ENCODE results near the gene SLAMF1.
"Not testable (repeated sequence)": the region's sequence is repeated elsewhere in the genome, so short reads cannot be mapped to it uniquely, and the experiment has no call there.

Gene SLAMF1

GRCh38 chr1:160577671-160578070, 69.2 kb downstream of the SLAMF1 start:
- H3K27me3 Mint-ChIP-seq (ENCODE audit: low read depth), result no peaks in the 10 kb centered on the region
- H3K36me3 Mint-ChIP-seq (ENCODE audit: low read depth), result peaks cover 33% of the 10 kb centered on the region
- peak overlapping the region; percentile 90 for H3K4me3 Mint-ChIP-seq
- peak overlapping the region; percentile 95 for H3K27ac Mint-ChIP-seq
- H3K9me3 Mint-ChIP-seq, result no peaks in the 10 kb centered on the region
- peaks cover 68% of the 10 kb centered on the region for H3K4me1 Mint-ChIP-seq (ENCODE audit: low read depth)
- DNase-seq (ENCODE audit: low spot score), result no peak

DNA sequence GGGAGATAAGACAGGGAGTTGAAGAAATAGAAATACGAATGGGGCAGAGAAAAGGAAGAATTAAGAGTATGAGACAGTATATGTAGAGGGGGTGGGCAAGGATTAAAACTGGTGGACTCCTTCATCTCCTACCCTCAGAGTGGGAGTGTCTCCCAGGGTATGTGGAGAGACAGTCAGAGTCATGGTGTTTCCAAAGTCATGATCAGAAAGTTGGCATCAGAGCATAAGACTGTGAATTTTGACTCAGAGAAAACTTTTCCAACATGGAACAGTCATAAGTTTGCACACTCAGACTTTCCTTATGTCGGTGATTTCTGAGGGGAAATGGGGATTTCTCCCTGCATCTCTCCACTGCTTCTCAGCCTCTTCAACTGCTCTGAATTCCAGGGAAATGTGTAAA, 70.0 kb downstream of the SLAMF1 start:
- Mint-ChIP-seq H3K27me3 (ENCODE audit: low read depth) (no peaks in the 10 kb centered on the region), H3K4me1 (ENCODE audit: low read depth) (peaks cover 74% of the 10 kb centered on the region), H3K4me3 (peak overlapping the region; percentile 90), H3K36me3 (ENCODE audit: low read depth) (peaks cover 41% of the 10 kb centered on the region), H3K27ac (peak overlapping the region; percentile 95), H3K9me3 (no peaks in the 10 kb centered on the region)
- DNase-seq (ENCODE audit: low spot score), result no peak

- Mint-ChIP-seq H3K36me3 (ENCODE audit: low read depth) (peaks cover 46% of the 10 kb centered on the region), H3K9me3 (no peaks in the 10 kb centered on the region), H3K27ac (peak overlapping the region; percentile 93), H3K4me3 (peak overlapping the region; percentile 90), H3K4me1 (ENCODE audit: low read depth) (peaks cover 76% of the 10 kb centered on the region), H3K27me3 (ENCODE audit: low read depth) (no peaks in the 10 kb centered on the region)
- DNase-seq (ENCODE audit: low spot score), result peak; percentile 63
Measured at GRCh38 chr1:160576390-160576789, 70.5 kb downstream of the SLAMF1 start.

DNA sequence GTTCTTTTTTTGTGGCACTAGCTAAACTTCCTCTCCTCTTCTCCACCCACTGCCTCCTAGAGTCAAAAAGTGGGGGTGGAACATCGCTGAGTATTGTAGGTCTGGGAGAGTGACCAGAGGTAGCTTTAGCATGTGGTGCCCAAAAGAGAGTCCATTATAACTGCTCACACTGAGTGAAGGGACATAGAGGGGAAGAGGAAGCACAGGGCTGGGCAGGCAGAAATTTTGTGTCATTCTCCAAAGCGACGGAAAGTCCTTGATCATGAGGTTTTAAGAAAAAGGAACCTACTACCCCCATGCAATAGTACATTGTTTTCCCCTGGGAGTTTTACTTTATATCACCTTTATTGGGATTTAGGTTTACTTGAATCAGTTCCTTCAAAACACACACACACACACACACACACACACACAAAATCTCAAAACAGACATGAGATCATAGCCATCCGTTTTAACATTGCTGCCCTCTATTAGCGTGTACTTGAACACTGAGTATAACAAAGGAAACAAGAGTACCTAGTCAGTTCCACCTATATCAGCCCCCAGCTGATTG, 71.7 kb downstream of the SLAMF1 start:
- H3K4me3 Mint-ChIP-seq, result peak overlapping the region; percentile 90
- no peaks in the 10 kb centered on the region for H3K27me3 Mint-ChIP-seq (ENCODE audit: low read depth)
- peaks cover 53% of the 10 kb centered on the region for H3K36me3 Mint-ChIP-seq (ENCODE audit: low read depth)
- DNase-seq (ENCODE audit: low spot score), result no peak
- H3K9me3 Mint-ChIP-seq, result peaks cover 3% of the 10 kb centered on the region
- peak overlapping the region; percentile 93 for H3K27ac Mint-ChIP-seq
- peaks cover 76% of the 10 kb centered on the region for H3K4me1 Mint-ChIP-seq (ENCODE audit: low read depth)

GRCh38 chr1:160570840-160571239, 76.0 kb downstream of the SLAMF1 start:
- Mint-ChIP-seq H3K4me3 (no peak overlapping the region), H3K36me3 (ENCODE audit: low read depth) (peaks cover 61% of the 10 kb centered on the region), H3K9me3 (peaks cover 6% of the 10 kb centered on the region), H3K27ac (peak overlapping the region; percentile 51), H3K4me1 (ENCODE audit: low read depth) (peaks cover 82% of the 10 kb centered on the region), H3K27me3 (ENCODE audit: low read depth) (no peaks in the 10 kb centered on the region)
- no peak for DNase-seq (ENCODE audit: low spot score)

DNA sequence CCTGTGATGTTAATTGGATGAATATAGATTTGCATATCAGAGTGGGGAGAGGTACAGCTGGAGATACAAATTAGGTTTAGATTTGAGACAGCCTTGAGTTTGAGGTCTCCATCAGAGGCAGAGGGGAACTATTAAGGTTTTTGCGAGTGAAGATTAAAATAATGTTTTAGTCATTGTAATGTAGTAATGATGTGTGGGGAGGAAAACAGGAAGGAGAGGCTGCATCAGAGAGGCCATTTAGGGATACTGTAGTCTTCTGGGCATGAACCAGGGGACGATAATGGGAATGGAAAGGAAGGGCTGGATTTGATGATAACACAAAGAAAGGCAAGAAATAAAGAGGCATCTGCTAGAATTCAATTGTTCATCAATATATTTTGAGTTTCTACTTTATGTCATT, 77.0 kb downstream of the SLAMF1 start:
- Mint-ChIP-seq H3K4me3 (peak overlapping the region; percentile 9), H3K27ac (peak overlapping the region; percentile 97), H3K4me1 (ENCODE audit: low read depth) (peaks cover 81% of the 10 kb centered on the region), H3K27me3 (ENCODE audit: low read depth) (no peaks in the 10 kb centered on the region), H3K36me3 (ENCODE audit: low read depth) (peaks cover 62% of the 10 kb centered on the region), H3K9me3 (peaks cover 6% of the 10 kb centered on the region)
- no peak for DNase-seq (ENCODE audit: low spot score)

GRCh38 chr1:160567858-160568682, 78.8 kb downstream of the SLAMF1 start:
- peaks cover 69% of the 10 kb centered on the region for H3K36me3 Mint-ChIP-seq (ENCODE audit: low read depth)
- H3K9me3 Mint-ChIP-seq, result peaks cover 11% of the 10 kb centered on the region
- peaks cover 74% of the 10 kb centered on the region for H3K4me1 Mint-ChIP-seq (ENCODE audit: low read depth)
- H3K27ac Mint-ChIP-seq, result peak overlapping the region; percentile 97
- peak; percentile 81 for DNase-seq (ENCODE audit: low spot score)
- peak overlapping the region; percentile 68 for H3K4me3 Mint-ChIP-seq
- no peaks in the 10 kb centered on the region for H3K27me3 Mint-ChIP-seq (ENCODE audit: low read depth)

DNA sequence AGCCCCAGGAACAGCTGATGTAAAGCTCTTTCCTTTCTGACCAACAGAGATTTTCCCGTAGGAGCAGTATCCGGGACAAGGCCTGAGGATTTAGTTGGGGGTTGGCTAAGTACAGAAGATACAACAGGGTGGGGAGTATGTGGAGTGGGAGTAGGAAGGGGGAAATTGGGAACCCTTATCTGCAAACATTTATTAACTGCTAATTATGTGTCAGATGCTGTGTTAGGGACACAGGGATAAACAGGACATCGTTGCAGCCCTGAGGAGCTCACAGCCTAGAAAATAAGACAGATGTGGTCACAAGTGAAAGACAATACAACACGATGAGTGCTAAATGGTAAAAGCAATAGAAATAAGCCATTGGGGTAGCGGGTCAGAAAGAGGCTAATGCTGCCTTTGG, 79.5 kb downstream of the SLAMF1 start:
- Mint-ChIP-seq H3K9me3 (peaks cover 17% of the 10 kb centered on the region), H3K4me3 (peak overlapping the region; percentile 68)

DNA sequence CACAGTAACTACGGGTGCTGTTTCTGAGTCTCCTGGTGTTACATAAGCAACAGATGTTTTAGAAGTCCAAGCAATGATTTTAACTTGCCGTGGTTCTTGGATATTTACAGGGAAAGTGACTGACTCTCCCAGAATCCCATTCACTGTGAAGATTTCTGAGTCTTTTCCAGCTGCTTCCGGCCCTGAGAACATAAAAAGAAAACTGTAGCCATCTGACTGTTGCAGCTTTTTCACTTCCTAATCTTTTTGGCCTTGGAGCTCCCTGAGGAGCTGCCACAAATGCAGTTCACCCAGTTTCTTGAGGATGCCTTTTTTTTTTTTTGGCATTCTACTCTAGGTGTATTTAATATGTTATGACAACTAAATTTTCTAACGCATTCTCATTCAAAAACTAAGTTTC, 81.3 kb downstream of the SLAMF1 start:
- Mint-ChIP-seq H3K27ac (peak overlapping the region; percentile 70), H3K9me3 (peaks cover 17% of the 10 kb centered on the region), H3K36me3 (ENCODE audit: low read depth) (peaks cover 69% of the 10 kb centered on the region), H3K4me3 (peak overlapping the region; percentile 25), H3K4me1 (ENCODE audit: low read depth) (peaks cover 69% of the 10 kb centered on the region), H3K27me3 (ENCODE audit: low read depth) (no peaks in the 10 kb centered on the region)
- DNase-seq (ENCODE audit: low spot score), result no peak

More for the DNA sequence above, 79.5 kb downstream of the SLAMF1 start:
- peaks cover 69% of the 10 kb centered on the region for H3K4me1 Mint-ChIP-seq (ENCODE audit: low read depth)
- H3K36me3 Mint-ChIP-seq (ENCODE audit: low read depth), result peaks cover 69% of the 10 kb centered on the region
- H3K27me3 Mint-ChIP-seq (ENCODE audit: low read depth), result no peaks in the 10 kb centered on the region
- H3K27ac Mint-ChIP-seq, result peak overlapping the region; percentile 97
- no peak for DNase-seq (ENCODE audit: low spot score)

- H3K4me1 Mint-ChIP-seq (ENCODE audit: low read depth), result peaks cover 77% of the 10 kb centered on the region
- not testable (repeated sequence) for H3K4me3 Mint-ChIP-seq; DNase-seq (ENCODE audit: low spot score); H3K27ac Mint-ChIP-seq; H3K27me3 Mint-ChIP-seq (ENCODE audit: low read depth)
- H3K9me3 Mint-ChIP-seq, result peaks cover 14% of the 10 kb centered on the region
- peaks cover 74% of the 10 kb centered on the region for H3K36me3 Mint-ChIP-seq (ENCODE audit: low read depth)
Measured at GRCh38 chr1:160563230-160563629, 83.6 kb downstream of the SLAMF1 start.

GRCh38 chr1:160562745-160563144, 84.1 kb downstream of the SLAMF1 start:
- Mint-ChIP-seq H3K9me3 (peaks cover 14% of the 10 kb centered on the region), H3K36me3 (ENCODE audit: low read depth) (peaks cover 74% of the 10 kb centered on the region), H3K4me1 (ENCODE audit: low read depth) (peaks cover 76% of the 10 kb centered on the region)
- not testable (repeated sequence) for H3K27me3 Mint-ChIP-seq (ENCODE audit: low read depth); DNase-seq (ENCODE audit: low spot score); H3K4me3 Mint-ChIP-seq; H3K27ac Mint-ChIP-seq

DNA sequence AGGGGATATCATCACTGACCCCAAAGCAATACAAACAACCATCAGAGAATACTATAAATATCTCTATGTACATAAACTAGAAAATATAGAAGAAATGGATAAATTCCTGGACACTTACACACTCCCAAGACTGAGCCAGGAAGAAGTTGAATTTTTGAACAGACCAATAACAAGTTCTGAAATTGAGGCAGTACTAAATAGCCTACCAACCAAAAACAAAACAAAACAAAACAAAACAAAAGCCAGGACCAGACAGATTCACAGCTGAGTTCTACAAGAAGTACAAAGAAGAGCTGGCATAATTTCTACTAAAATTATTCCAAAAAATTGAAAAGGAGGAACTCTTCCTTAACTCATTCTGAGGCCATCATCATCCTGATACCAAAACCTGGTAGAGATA, 86.0 kb downstream of the SLAMF1 start:
- peaks cover 14% of the 10 kb centered on the region for H3K9me3 Mint-ChIP-seq
- peak overlapping the region; percentile 76 for H3K4me3 Mint-ChIP-seq
- no peak for DNase-seq (ENCODE audit: low spot score)
- peaks cover 61% of the 10 kb centered on the region for H3K4me1 Mint-ChIP-seq (ENCODE audit: low read depth)
- peaks cover 69% of the 10 kb centered on the region for H3K36me3 Mint-ChIP-seq (ENCODE audit: low read depth)
- H3K27ac Mint-ChIP-seq, result peak overlapping the region; percentile 89
- no peaks in the 10 kb centered on the region for H3K27me3 Mint-ChIP-seq (ENCODE audit: low read depth)

DNA sequence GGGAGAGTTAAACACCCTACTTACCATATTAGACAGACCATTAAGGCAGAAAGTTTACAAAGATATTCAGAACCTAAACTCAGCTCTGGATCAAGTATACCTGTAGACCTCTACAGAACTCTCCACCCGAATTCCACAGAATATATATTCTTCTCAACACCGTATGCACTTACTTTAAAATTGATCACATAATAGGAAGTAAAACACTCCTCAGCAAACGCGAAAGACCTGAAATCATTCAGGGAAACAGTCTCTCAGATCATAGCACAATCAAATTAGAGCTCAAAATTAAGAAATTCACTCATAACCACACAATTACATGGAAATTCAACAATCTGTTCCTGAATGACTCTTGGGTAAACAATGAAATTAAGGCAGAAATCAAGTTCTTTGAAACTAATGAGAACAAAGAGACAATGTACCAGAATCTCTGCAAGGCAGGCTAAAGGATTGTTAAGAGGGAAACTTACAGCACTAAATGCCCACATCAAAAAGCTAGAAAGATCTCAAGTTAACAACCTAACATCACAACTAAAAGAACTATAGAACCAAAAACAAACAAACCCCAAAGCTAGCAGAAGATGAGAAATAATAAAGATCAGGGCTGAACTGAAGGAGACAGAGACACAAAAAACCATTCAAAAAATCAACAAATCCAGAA, 86.7 kb downstream of the SLAMF1 start:
- Mint-ChIP-seq H3K36me3 (ENCODE audit: low read depth) (peaks cover 68% of the 10 kb centered on the region), H3K9me3 (peaks cover 14% of the 10 kb centered on the region), H3K27ac (peak overlapping the region; percentile 89)

DNA sequence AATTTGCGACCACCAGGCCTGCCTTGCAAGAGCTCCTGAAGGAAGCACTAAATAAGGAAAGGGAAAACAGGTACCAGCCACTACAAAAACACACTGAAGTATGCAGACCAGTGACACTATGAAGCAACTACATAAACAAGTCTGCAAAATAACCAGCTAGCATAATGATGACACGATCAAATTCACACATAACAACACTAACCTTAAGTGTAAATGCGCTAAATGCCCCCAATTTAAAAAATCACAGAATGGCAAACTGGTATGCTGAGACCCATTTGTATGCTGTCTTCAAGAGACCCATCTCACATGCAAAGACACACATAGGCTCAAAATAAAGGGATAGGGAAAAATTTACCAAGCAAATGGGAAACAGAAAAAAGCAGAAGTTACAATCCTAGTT, 87.4 kb downstream of the SLAMF1 start:
- peaks cover 61% of the 10 kb centered on the region for H3K36me3 Mint-ChIP-seq (ENCODE audit: low read depth)
- peak overlapping the region; percentile 89 for H3K27ac Mint-ChIP-seq
- H3K4me1 Mint-ChIP-seq (ENCODE audit: low read depth), result peaks cover 48% of the 10 kb centered on the region
- H3K27me3 Mint-ChIP-seq (ENCODE audit: low read depth); DNase-seq (ENCODE audit: low spot score): not testable (repeated sequence)
- H3K4me3 Mint-ChIP-seq, result peak overlapping the region; percentile 76
- H3K9me3 Mint-ChIP-seq, result peaks cover 14% of the 10 kb centered on the region

More for the DNA sequence above, 86.7 kb downstream of the SLAMF1 start:
- peaks cover 55% of the 10 kb centered on the region for H3K4me1 Mint-ChIP-seq (ENCODE audit: low read depth)
- no peaks in the 10 kb centered on the region for H3K27me3 Mint-ChIP-seq (ENCODE audit: low read depth)
- DNase-seq (ENCODE audit: low spot score), result no peak
- peak overlapping the region; percentile 76 for H3K4me3 Mint-ChIP-seq

All from T-helper 2 cell treated with Interferon-gamma antibody and Interleukin-4, amounts not matched to agents 5 μg/mL and 100 μg/mL, for 36 hours (primary cell).